Measurements from ENCODE around the gene SLC9A1. TPM values are rescaled to one million over a fixed set of nuclear protein-coding genes. Genes with fewer than 3 reads are reported as not detected.

Gene SLC9A1
- total RNA-seq, 1 donor from 2014 or later, result 1.8 TPM

DNA sequence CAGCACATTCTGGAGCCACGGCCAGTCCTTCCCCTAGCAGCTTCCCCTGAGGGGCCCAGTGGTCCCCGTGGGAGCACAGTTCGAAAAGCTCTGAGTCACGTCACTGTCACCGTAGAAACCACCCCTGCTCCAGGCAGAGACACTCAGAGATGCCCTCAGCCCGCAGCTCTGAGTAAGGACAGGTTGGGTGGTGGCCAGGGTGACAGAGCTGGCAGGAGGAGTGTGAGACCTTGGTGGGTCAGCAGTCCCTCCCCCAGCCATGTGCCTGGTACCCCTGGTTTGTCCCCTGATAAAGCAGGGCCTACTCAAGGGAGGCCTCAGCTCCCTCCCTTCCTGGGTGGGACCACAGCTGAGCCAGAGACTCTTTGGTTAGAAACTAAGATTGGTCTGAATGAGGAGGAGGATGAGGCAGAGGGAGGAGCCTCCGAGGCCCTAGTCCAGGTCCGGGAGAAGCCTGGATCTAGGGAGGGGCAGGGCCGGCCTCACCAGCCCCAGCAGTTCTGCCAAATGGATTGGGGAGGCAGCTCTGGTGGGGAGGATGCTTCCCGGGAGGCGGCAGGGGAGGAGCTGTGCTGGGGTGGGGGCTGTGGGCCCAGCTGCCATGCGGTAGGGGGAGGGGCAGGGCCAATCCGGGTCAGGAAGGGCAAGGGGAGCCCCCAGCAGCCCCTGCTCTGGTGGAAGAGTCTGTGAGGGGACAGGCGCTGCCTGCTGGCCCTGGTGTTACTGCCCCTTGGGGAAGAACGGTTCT lies 55.2 kb downstream of the SLC9A1 start:
- Mint-ChIP-seq H3K27me3 (ENCODE audit: insufficient read depth, low read depth) (peaks cover 18% of the 10 kb centered on the region), H3K9me3 (no peaks in the 10 kb centered on the region), H3K4me3 (peak overlapping the region; percentile 79), H3K36me3 (no peaks in the 10 kb centered on the region), H3K4me1 (peaks cover 27% of the 10 kb centered on the region), H3K27ac (peak overlapping the region; percentile 95)
- H2AFZ ChIP-seq (replicated peaks), result no peak overlapping the region
- H3K4me2 ChIP-seq, result peak overlapping the region; percentile 39
- no peak overlapping the region for H3K27ac ChIP-seq
- peak; percentile 41 for DNase-seq (ENCODE audit: low spot score)
- no peaks in the 10 kb centered on the region for H3K9me3 ChIP-seq (ENCODE audit: low read depth)
- H4K20me1 ChIP-seq (ENCODE audit: low read depth), result no peaks in the 10 kb centered on the region
- H3K36me3 ChIP-seq, result no peaks in the 10 kb centered on the region
- no peak for TF ChIP-seq EZH2phosphoT487 (IDR thresholded peaks at IDR 0.05)
- TF ChIP-seq, protein P1, sequence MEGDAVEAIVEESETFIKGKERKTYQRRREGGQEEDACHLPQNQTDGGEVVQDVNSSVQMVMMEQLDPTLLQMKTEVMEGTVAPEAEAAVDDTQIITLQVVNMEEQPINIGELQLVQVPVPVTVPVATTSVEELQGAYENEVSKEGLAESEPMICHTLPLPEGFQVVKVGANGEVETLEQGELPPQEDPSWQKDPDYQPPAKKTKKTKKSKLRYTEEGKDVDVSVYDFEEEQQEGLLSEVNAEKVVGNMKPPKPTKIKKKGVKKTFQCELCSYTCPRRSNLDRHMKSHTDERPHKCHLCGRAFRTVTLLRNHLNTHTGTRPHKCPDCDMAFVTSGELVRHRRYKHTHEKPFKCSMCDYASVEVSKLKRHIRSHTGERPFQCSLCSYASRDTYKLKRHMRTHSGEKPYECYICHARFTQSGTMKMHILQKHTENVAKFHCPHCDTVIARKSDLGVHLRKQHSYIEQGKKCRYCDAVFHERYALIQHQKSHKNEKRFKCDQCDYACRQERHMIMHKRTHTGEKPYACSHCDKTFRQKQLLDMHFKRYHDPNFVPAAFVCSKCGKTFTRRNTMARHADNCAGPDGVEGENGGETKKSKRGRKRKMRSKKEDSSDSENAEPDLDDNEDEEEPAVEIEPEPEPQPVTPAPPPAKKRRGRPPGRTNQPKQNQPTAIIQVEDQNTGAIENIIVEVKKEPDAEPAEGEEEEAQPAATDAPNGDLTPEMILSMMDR (IDR thresholded peaks at IDR 0.05), result no peak
- no peak for TF ChIP-seq EZH2 (IDR thresholded peaks at IDR 0.05)
- H3K9ac ChIP-seq, result no peak overlapping the region
- H3K4me3 ChIP-seq, result no peak overlapping the region
- H3K79me2 ChIP-seq (ENCODE audit: low read depth), result no peaks in the 10 kb centered on the region
- H3F3A ChIP-seq (ENCODE audit: low read depth), result peaks cover 3% of the 10 kb centered on the region
- peaks cover 18% of the 10 kb centered on the region for H3K4me1 ChIP-seq
- no peaks in the 10 kb centered on the region for H3K27me3 ChIP-seq

DNA sequence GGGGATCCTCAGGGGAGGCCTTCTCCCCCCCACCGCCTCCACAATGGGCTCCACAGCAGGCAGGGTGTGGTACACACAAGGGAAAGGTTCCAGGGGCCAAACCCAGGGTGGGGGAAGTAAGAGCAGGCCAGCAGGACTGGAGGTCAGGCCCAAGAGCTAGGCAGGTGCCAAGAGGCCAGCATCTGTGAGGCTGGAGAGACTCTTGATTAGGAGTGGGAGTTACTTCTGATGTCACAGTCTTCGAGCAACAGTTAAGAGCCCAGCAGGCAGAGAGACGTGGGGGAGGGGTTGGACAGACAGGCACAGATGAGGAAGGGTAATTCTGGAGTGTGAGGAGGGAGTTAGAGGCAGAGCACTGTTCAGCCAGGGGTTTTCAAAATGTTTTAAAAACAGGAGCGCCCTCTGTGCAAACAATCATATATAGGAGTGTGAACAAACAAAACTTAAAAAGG lies 55.8 kb downstream of the SLC9A1 start:
- H3K4me3 Mint-ChIP-seq, result peak overlapping the region; percentile 79
- Histone ChIP-seq H4K20me1 (ENCODE audit: low read depth) (no peaks in the 10 kb centered on the region), H3K27ac (no peak overlapping the region), H3K4me1 (peaks cover 18% of the 10 kb centered on the region), H3K36me3 (no peaks in the 10 kb centered on the region), H3F3A (ENCODE audit: low read depth) (peaks cover 3% of the 10 kb centered on the region), H3K4me3 (no peak overlapping the region), H3K27me3 (no peaks in the 10 kb centered on the region), H3K4me2 (peak overlapping the region; percentile 39), H2AFZ (replicated peaks) (no peak overlapping the region), H3K9me3 (ENCODE audit: low read depth) (no peaks in the 10 kb centered on the region), H3K9ac (no peak overlapping the region), H3K79me2 (ENCODE audit: low read depth) (no peaks in the 10 kb centered on the region)
- peak; percentile 48 for DNase-seq (ENCODE audit: low spot score)
- no peaks in the 10 kb centered on the region for H3K9me3 Mint-ChIP-seq
- peaks cover 18% of the 10 kb centered on the region for H3K27me3 Mint-ChIP-seq (ENCODE audit: insufficient read depth, low read depth)
- peak overlapping the region; percentile 95 for H3K27ac Mint-ChIP-seq
- TF ChIP-seq, protein P1 (IDR thresholded peaks at IDR 0.05), result no peak
- TF ChIP-seq EZH2 (IDR thresholded peaks at IDR 0.05) (no peak), EZH2phosphoT487 (IDR thresholded peaks at IDR 0.05) (no peak)
- peaks cover 27% of the 10 kb centered on the region for H3K4me1 Mint-ChIP-seq
- H3K36me3 Mint-ChIP-seq, result no peaks in the 10 kb centered on the region

DNA sequence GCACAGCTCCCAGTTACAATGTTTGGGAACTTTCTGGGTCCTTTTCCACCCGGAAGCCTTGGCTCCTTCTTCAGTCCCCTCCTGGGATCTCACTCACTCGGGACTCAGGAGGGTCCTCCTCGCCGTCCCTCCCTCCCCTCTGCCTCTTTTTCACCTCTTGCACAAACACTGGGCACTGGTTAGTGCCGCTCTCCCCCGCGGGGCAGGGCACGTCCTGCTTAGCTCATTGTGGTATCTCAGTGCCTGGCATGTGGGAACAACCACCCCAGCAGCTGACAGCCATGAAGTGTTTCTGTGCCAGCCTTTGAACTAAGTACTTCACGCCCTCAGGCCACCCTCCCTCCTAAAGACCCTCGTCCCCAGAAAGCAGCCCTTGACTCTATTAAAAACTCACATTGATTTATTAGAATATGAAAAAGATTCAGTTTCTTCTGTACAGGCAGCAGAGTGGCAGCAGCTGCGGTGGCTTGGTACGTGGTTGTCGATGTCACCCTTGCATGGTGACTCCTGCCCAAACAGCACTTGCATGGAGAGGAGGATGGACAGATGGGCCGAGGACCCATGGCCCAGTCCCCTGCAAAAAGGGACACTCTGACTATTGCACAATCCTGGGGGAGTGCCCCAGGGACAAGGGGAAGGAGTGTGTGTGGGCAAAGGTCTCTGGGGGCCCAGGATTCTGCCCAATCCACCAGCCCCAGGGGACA lies 56.3 kb downstream of the SLC9A1 start:
- H3K4me3 ChIP-seq, result no peak overlapping the region
- DNase-seq (ENCODE audit: low spot score), result no peak
- H3K9me3 ChIP-seq (ENCODE audit: low read depth), result no peaks in the 10 kb centered on the region
- Mint-ChIP-seq H3K9me3 (no peaks in the 10 kb centered on the region), H3K4me1 (peaks cover 27% of the 10 kb centered on the region), H3K27ac (peak overlapping the region; percentile 95), H3K36me3 (no peaks in the 10 kb centered on the region), H3K27me3 (ENCODE audit: insufficient read depth, low read depth) (peaks cover 18% of the 10 kb centered on the region), H3K4me3 (no peak overlapping the region)
- no peak overlapping the region for H3K27ac ChIP-seq
- peaks cover 18% of the 10 kb centered on the region for H3K4me1 ChIP-seq
- no peak overlapping the region for H3K9ac ChIP-seq
- H3F3A ChIP-seq (ENCODE audit: low read depth), result peaks cover 3% of the 10 kb centered on the region
- peak overlapping the region; percentile 39 for H3K4me2 ChIP-seq
- no peaks in the 10 kb centered on the region for H3K79me2 ChIP-seq (ENCODE audit: low read depth)
- TF ChIP-seq, protein P1 (IDR thresholded peaks at IDR 0.05), result no peak
- TF ChIP-seq EZH2 (IDR thresholded peaks at IDR 0.05), result no peak
- TF ChIP-seq EZH2phosphoT487 (IDR thresholded peaks at IDR 0.05), result no peak
- no peaks in the 10 kb centered on the region for H4K20me1 ChIP-seq (ENCODE audit: low read depth)
- H2AFZ ChIP-seq (replicated peaks), result no peak overlapping the region
- no peaks in the 10 kb centered on the region for H3K27me3 ChIP-seq
- H3K36me3 ChIP-seq, result no peaks in the 10 kb centered on the region

Measured in neural progenitor cell (in vitro differentiated cells).